CD4-positive, alpha-beta T cell treated with Interleukin-15 for 1 hour (primary cell): ENCODE results near the gene METTL2B.

ENCODE experiments used
- DNase-seq: peaks from one replicate; pipeline ENCODE4 v3.0.0-alpha.2; 2020

METTL2B gene

GRCh38 chr7:128476402-128477335 lies at the start of gene METTL2B:
METTL2B (plus strand) TSS chr7:128476748; CDS start chr7:128476766, 18 bp downstream.
- DNase-seq = peak; percentile 88

GRCh38 chr7:128427289-128427891 lies 49.2 kb upstream of the METTL2B start:
- no peak for DNase-seq

GRCh38 chr7:128430207-128430606 lies 46.3 kb upstream of the METTL2B start:
- no peak for DNase-seq

- no peak for DNase-seq
Observed at GRCh38 chr7:128431221-128431620, 45.3 kb upstream of the METTL2B start.

- DNase-seq = no peak
Observed at GRCh38 chr7:128431754-128432153, 44.8 kb upstream of the METTL2B start.

- no peak for DNase-seq
Observed at GRCh38 chr7:128434413-128435326, 41.9 kb upstream of the METTL2B start.

GRCh38 chr7:128435327-128435686 lies 41.2 kb upstream of the METTL2B start:
- DNase-seq = no peak

GRCh38 chr7:128437426-128438332 lies 38.9 kb upstream of the METTL2B start:
- DNase-seq = no peak

GRCh38 chr7:128442356-128442755 lies 34.2 kb upstream of the METTL2B start:
- no peak for DNase-seq

- DNase-seq = no peak
Observed at GRCh38 chr7:128443831-128444600, 32.5 kb upstream of the METTL2B start.

GRCh38 chr7:128446306-128446705 lies 30.2 kb upstream of the METTL2B start:
- no peak for DNase-seq

- no peak for DNase-seq
Observed at GRCh38 chr7:128447941-128448564, 28.5 kb upstream of the METTL2B start.

GRCh38 chr7:128448751-128449302 lies 27.7 kb upstream of the METTL2B start:
- DNase-seq = no peak

GRCh38 chr7:128450409-128450808 lies 26.1 kb upstream of the METTL2B start:
- no peak for DNase-seq

GRCh38 chr7:128450913-128451312 lies 25.6 kb upstream of the METTL2B start:
- no peak for DNase-seq

- DNase-seq = no peak
Observed at GRCh38 chr7:128452552-128452951, 24.0 kb upstream of the METTL2B start.

GRCh38 chr7:128453836-128454804 lies 22.4 kb upstream of the METTL2B start:
- no peak for DNase-seq

- DNase-seq = no peak
Observed at GRCh38 chr7:128454808-128455542, 21.6 kb upstream of the METTL2B start.
